ENCODE measurements around the gene NDFIP2.

Gene NDFIP2

DNA sequence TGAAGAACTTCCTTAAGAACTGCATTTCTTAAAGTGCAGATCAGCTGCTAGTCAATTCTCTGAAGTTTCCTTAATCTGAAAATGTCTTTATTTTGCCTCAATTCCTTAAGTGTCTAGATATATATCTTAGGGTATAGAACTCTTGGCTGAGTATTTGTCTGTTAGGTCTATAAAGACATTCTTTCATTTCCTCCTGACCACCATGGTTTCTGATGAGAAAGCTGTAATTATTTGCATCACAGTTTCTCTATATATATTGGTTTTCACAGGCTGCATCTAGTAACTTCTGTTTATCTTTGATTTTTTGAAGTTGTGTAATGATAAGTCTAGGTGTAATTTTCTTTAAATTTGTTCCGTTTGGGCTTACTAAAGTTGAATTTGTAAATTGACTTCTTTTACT lies 15.2 kb downstream of the NDFIP2 start:
- no peak for DNase-seq (ENCODE audit: low read depth)

- DNase-seq (ENCODE audit: low read depth), result no peak
These were observed 16.1 kb downstream of the NDFIP2 start for GRCh38 chr13:79497064-79497463.

GRCh38 chr13:79497852-79498251 lies 16.9 kb downstream of the NDFIP2 start:
- no peak for DNase-seq (ENCODE audit: low read depth)

DNA sequence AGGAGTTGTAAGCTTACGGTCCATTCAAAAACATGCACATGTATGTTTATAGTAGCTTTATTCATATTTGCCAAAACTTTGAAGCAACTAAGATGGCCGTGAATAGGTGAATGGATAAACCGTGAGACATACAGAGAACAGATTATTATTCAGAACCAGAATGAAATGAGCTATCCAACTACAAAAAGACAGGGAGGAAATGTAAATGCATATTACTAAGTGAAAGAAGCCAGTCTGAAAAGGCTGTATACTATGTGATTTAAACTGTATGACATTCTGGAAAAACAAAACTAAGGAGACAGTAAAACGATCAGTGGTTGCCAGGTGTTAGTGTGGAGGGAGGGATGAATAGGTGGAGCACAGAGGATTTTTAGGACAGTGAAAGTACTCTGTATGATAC lies 19.9 kb downstream of the NDFIP2 start:
- DNase-seq (ENCODE audit: low read depth), result no peak

GRCh38 chr13:79501538-79502232 lies 20.7 kb downstream of the NDFIP2 start:
- DNase-seq (ENCODE audit: low read depth), result no peak

- DNase-seq (ENCODE audit: low read depth), result no peak
These were observed 22.0 kb downstream of the NDFIP2 start for GRCh38 chr13:79502859-79503468.

- DNase-seq (ENCODE audit: low read depth), result no peak
These were observed 22.6 kb downstream of the NDFIP2 start for GRCh38 chr13:79503473-79504017.

- no peak for DNase-seq (ENCODE audit: low read depth)
These were observed 27.4 kb downstream of the NDFIP2 start for GRCh38 chr13:79508224-79508961.

DNA sequence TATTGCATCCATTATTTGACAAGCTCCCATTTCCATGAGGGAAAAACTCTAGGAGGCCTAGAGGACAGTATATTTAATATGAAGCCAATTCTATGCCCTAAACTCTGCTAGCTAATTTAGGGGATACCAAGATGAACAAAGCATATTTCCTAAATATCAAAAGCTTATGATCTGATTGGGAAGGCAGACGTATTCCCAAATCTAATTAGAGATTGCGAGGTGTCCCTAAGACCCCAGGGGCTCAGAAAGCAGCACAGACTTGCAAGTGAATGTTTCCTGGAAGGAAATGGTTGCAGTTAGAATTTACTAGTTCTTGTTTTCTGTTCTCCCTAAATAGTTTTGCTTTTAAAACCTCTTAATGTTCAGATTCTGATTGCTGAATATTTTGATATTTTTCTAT lies 30.7 kb downstream of the NDFIP2 start:
- no peak for DNase-seq (ENCODE audit: low read depth)

- no peak for DNase-seq (ENCODE audit: low read depth)
These were observed 32.0 kb downstream of the NDFIP2 start for GRCh38 chr13:79512950-79513349.

GRCh38 chr13:79516595-79516994 lies 35.6 kb downstream of the NDFIP2 start:
- DNase-seq (ENCODE audit: low read depth), result no peak

DNA sequence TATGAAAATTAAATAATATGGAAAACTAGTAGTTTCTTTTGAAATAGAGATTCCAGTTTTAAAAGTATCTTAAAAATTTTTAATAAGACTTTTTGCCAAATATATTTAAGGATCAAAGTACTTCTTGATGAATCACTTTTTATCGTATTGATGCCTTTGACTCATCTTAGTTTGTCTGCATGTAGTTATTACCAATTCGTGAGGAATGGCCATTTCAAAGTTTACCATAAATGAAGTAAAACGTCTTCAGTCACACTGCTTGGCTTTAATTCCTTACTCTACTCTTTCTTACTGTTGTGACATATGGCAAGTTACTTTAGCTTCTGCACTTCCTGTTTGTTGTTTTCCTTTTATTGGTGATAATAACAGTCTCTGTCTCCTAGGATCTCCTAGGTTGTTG lies 38.3 kb downstream of the NDFIP2 start:
- DNase-seq (ENCODE audit: low read depth), result no peak

DNA sequence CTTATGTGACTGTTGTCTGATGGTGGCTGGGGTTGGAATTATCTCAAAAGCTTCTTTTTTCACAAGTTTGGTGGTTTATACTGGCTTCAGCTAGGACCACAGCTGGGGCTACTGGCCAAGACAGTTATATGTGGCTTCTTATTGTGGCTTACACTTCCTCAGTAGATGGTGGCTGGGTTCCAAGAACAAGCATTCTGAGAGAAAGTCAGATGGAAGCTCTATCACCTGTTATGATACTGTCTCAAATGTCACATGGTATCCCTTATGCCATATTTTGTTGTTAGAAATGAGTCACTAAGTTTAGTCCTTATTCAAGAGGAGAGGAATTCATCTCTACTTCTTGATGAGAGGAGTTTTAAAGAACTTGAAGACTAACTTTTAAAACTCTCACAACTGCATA lies 41.6 kb downstream of the NDFIP2 start:
- DNase-seq (ENCODE audit: low read depth), result no peak

DNA sequence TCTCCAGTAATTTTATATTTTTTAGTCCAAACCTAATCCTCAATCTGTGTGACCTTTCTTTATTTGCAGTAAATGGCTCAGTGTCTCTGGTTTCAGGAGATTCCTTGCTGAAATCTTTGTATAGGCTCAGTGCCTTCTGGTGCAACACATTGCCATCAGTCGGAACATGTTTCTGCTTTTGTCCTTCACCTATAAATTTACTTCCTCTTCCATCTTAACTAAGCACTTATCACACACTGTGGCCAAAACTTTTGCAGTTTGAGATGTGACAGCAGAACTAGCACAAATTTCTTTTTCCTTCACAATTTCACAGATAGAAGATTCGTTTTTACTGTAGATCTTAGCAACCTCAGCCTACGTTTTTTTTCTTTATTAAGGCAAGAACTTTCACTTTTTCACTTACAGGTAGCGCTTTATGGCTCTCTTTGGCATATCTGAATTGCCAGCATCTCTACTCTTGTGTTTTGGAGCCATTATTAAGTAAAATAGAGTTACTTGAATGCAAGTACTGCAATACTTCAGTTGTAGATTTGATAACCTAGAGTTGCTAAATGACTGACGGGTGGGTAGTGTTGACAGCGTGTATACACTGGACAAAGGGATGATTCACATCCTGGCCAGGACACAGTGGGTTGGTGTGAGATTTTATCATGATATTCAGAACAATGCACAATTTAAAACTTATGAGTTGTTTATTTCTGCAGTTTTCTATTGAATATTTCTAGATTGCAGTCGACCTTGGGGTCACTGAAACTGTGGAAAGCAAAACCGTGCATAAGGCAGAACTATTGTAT lies 44.3 kb downstream of the NDFIP2 start:
- no peak for DNase-seq (ENCODE audit: low read depth)

DNA sequence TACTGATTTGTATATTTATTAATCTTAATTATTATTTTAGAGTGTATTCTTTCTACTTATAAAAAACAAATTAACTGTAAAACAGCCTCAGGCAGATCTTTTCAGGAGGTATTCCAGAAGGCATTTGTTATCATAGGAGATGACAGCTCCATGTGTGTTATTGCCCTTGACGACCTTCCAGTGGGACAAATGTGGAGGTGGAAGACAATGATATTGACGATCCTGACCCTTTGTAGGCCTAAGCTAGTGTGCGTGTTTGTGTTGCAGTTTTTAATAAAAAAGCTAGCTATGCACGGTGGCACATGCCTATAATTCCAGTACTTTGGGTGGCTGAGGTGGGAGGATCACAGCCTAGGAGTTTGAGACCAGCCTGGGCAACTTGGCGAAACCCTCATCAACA lies 46.7 kb downstream of the NDFIP2 start:
- DNase-seq (ENCODE audit: low read depth), result no peak

DNA sequence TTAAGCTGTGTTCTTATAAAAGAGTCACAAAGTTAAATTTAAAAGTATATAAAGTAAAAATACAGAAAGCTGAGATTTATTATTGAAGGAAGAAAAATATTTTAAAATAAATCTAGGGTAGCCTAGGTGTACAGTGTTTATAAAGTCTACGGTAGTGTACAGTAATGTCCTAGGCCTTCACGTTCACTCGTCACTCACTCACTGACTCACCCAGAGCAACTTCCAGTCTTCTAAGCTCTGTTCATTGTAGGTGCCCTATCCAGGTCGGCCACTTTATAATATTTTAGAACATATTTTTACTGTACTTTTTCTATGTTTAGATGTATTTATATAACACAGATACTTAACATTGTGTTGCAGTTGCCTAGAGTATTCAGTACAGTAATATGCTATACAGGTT lies 47.4 kb downstream of the NDFIP2 start:
- DNase-seq (ENCODE audit: low read depth), result no peak

DNA sequence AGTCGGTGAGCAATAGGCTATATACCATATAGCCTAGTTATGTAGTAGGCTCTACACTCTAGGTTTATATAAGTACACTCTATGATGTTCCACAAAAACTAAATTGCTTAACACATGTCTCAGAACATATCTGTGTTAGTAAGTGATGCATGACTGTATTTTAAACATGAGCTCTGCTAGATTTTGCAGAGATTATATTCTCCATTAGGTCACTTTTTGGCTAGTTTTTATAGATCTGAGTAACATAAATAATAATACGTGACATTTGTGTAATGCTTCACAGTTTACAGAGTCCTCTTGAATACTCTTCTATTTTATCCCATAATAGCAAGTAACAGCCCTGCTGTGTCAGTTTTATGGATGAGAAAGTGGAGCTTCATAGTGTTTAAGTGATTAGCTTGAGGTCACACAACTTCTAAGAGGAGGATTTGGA lies 47.8 kb downstream of the NDFIP2 start:
- no peak for DNase-seq (ENCODE audit: low read depth)

GRCh38 chr13:79529817-79530216 lies 48.9 kb downstream of the NDFIP2 start:
- DNase-seq (ENCODE audit: low read depth), result no peak

GRCh38 chr13:79530270-79530669 lies 49.3 kb downstream of the NDFIP2 start:
- DNase-seq (ENCODE audit: low read depth), result no peak

DNA sequence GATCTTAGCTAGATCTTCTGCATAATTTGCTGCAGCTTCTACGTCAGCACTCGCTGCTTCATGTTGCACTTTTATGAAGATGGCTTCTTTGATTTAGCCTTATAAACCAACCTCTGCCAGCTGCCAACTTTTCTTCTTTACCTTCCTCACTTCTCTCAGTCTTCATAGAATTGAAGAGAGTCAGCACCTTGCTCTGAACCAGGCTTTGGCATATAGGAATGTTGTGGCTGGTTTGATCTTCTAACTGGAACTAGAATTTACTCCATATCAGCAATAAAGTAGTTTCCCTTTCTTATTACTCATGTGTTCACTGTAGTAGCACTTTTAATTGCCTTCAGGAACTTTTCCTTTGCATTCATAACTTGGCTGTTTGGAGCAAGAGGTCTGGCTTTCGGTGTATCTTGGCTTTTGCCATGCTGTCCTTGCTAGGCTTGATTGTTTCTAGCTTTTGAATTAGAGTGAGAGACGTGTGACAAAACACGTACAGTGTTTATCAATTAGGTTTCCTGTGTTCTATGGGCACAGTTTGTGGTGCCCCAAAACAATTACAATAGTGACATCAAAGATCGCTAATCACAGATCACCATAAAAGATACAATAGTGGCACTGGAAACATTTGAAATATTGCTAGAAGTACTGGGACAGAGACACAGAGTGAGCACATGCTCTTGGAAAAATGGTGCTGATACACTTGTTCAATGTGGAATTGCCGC lies 50.7 kb downstream of the NDFIP2 start:
- no peak for DNase-seq (ENCODE audit: low read depth)

DNA sequence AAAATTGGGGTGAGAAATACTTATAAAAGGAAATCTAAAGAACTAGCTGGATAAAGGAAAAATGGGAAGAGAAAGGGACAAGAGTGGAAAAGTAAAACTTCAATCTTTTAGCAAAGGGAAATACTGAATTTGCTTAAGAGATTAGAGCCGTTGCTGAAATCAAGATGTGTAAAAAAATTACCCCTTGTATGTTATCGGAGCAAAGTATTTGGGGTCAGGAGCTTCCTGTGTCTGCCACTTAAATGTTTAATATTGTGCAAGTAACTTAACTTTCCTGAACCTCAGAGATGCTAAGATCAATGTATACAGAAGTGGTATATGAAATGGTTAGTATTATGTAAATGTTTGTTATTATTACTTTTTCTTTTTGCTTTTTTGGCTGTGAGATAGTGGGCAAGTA lies 51.6 kb downstream of the NDFIP2 start:
- DNase-seq (ENCODE audit: low read depth), result no peak

Data from T follicular helper cell (primary cell).